HepG2 (cell line): ENCODE results near the gene SERINC5. TPM values are rescaled to one million over a fixed set of nuclear protein-coding genes. Genes with fewer than 3 reads are reported as not detected.
A peak's percentile ranks its signal among the peaks of the same experiment; 100 is the strongest.

ENCODE experiments used
- DNMT3B ChIP-seq: conservative IDR thresholded peaks from 2 replicates; pipeline ENCODE4 v1.6.1; 2016; ENCODE audit warnings: missing biosample characterization, control low read depth
- EEA1 ChIP-seq: sonication (generic); formaldehyde crosslinking; IDR thresholded peaks from 2 replicates; pipeline ENCODE4 v1.5.1; 2020; ENCODE audit warnings: mild to moderate bottlenecking, missing genetic modification reagents, borderline replicate concordance
- EHMT2 ChIP-seq: fragments of 200-600 bp; sonication (generic); IDR thresholded peaks from 2 replicates; pipeline ENCODE4 v1.7.0; 2017; ENCODE audit warnings: antibody characterized with exemption, low read depth, low read length, borderline replicate concordance
- MAX ChIP-seq: IDR thresholded peaks from 2 replicates; pipeline ENCODE4 v1.6.1; 2012; ENCODE audit warnings: inconsistent platforms
- PCBP2 ChIP-seq: fragments of 200-400 bp; formaldehyde crosslinking; optimal IDR thresholded peaks from 2 replicates; pipeline ENCODE3; 2018; ENCODE audit warnings: low read length, low read depth; ENCODE audit not compliant: poor library complexity, severe bottlenecking
- POLR2A ChIP-seq, 2 experiments: IDR thresholded peaks; 2 replicates each; pipeline ENCODE4 v1.6.1; 2011; ENCODE audit warnings: low read depth in 2 of 2, low read length in 2 of 2, mild to moderate bottlenecking in 1 of 2, moderate library complexity in 1 of 2; ENCODE audit not compliant: insufficient read depth in 1 of 2
- RCOR2 ChIP-seq: IDR thresholded peaks from 2 replicates; pipeline ENCODE4 v1.6.1; 2016; ENCODE audit warnings: missing biosample characterization, missing genetic modification reagents
- REL ChIP-seq: sonication (generic); formaldehyde crosslinking; conservative IDR thresholded peaks from 2 replicates; pipeline ENCODE4 v1.8.0; 2022; ENCODE audit warnings: mild to moderate bottlenecking, missing genetic modification reagents, moderate library complexity
- RELA ChIP-seq: sonication (generic); formaldehyde crosslinking; IDR thresholded peaks from 2 replicates; pipeline ENCODE4 v1.4.0; 2020; ENCODE audit warnings: missing genetic modification reagents
- SETDB1 ChIP-seq: sonication (generic); formaldehyde crosslinking; IDR thresholded peaks from 2 replicates; pipeline ENCODE4 v1.5.1; 2020; ENCODE audit warnings: missing genetic modification reagents, mild to moderate bottlenecking, borderline replicate concordance
- SP2 ChIP-seq: sonication (generic); formaldehyde crosslinking; IDR thresholded peaks from 2 replicates; pipeline ENCODE4 v1.5.1; 2020; ENCODE audit warnings: mild to moderate bottlenecking, missing genetic modification reagents
- ZBTB49 ChIP-seq: sonication (generic); formaldehyde crosslinking; IDR thresholded peaks from 2 replicates; pipeline ENCODE4 v1.4.0; 2020; ENCODE audit warnings: missing genetic modification reagents, borderline replicate concordance
- ZNF12 ChIP-seq: sonication (generic); formaldehyde crosslinking; IDR thresholded peaks from 2 replicates; pipeline ENCODE4 v1.5.0; 2020; ENCODE audit warnings: missing genetic modification reagents
- ZNF331 ChIP-seq: sonication (generic); formaldehyde crosslinking; IDR thresholded peaks from 2 replicates; pipeline ENCODE4 v1.4.0; 2020; ENCODE audit warnings: missing genetic modification reagents
- ZNF431 ChIP-seq: sonication (generic); formaldehyde crosslinking; IDR thresholded peaks from 2 replicates; pipeline ENCODE4 v1.9.0; 2022; ENCODE audit warnings: missing genetic modification reagents, low read depth, mild to moderate bottlenecking, borderline replicate concordance
- ZNF512B ChIP-seq: sonication (generic); formaldehyde crosslinking; IDR thresholded peaks from 2 replicates; pipeline ENCODE4 v1.5.1; 2020; ENCODE audit warnings: missing genetic modification reagents, mild to moderate bottlenecking, borderline replicate concordance
- ZSCAN9 ChIP-seq: IDR thresholded peaks from 2 replicates; pipeline ENCODE4 v1.6.1; 2016; ENCODE audit warnings: borderline replicate concordance
- polyA plus RNA-seq, 8 experiments: library from polyadenylated mRNA; depleted of rRNA in 3 of 8; stranded (reverse) in 7 of 8; unstranded in 1 of 8; fragments of >200 nt; fragmentation: Illumina TruSeq in 4 of 8; extraction: Trizol in 4 of 8; gene quantifications; 2 replicates each; pipeline versions ENCODE4 v1.2.1 to v1.2.3, GENCODE V29; 2011 to 2016; ENCODE audit warnings: low read depth in 4 of 8, missing spikeins in 1 of 8, mixed read lengths in 1 of 8; ENCODE audit not compliant: insufficient read depth in 1 of 8
- total RNA-seq, 5 experiments: library from RNA; depleted of rRNA; stranded (reverse); fragments of >200 nt; fragmentation: Illumina TruSeq; extraction: Trizol; gene quantifications; 2 replicates each; pipeline ENCODE4 v1.2.3, GENCODE V29; 2016; ENCODE audit warnings: low read depth in 1 of 5
- TF ChIP-seq, protein P1 (sequence below): IDR thresholded peaks from 2 replicates; pipeline ENCODE4 v1.6.1; 2016
- TF ChIP-seq, protein P2 (sequence below): sonication (generic); formaldehyde crosslinking; IDR thresholded peaks from 2 replicates; pipeline ENCODE4 v1.8.0; 2022; ENCODE audit warnings: mild to moderate bottlenecking, missing genetic modification reagents, moderate library complexity
- TF ChIP-seq, protein P3 (sequence below): sonication (generic); formaldehyde crosslinking; IDR thresholded peaks from 2 replicates; pipeline ENCODE4 v1.4.0; 2020; ENCODE audit warnings: missing genetic modification reagents; ENCODE audit errors: not compliant biosample characterization

The SERINC5 gene
- total and polyA plus RNA-seq, 2 of the 13 experiments (the other 11 are each of a cell fraction or from before 2014, with no cell fraction given) = 17.3 to 22.8 TPM

DNA sequence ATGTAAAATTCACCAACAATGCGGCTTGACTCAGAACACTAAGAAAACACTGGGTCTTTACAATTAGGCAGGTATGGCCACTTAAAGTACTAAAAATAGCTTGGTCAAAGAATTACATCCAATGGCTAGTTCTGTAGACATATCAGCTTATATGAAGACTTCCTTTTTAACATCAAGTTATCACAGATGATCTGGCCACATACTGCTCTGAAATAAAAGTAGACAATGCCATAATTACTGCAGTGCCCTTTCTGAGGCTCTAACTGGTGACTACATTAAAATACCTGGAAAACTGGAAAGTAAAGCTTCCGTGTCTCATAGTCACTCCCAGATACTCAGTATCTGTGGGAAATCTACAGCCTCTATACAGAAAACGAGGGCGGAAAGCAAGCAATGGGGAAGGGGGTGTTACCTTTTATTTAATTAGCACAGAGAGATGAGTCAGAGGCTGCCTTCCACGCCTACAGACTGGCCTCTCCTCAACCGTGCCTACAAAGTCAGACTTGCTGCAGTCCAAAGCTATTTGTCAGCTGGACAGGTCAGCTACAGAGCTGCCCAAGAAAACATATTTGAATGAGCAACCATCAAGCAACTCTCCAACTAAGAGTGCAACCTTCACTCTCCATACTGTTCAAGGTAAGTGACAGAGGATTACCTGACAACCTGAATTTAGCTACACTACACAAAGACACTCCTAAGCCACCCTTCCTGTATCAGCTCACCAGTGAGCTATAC lies 8.7 kb downstream of the SERINC5 start (continued):
- TF ChIP-seq ZNF512B (no peak), ZNF431 (no peak), RCOR2 (CRISPR knock-in tag) (no peak), DNMT3B (CRISPR knock-in tag) (no peak), ZNF12 (CRISPR knock-in tag) (0 out of 2 replicates have a peak, but pooled peaks have one; percentile 41), SETDB1 (CRISPR knock-in tag) (no peak), SP2 (no peak), PCBP2 (no peak), POLR2A (IDR thresholded peaks at IDR 0.05; ENCODE audit: insufficient read depth in 1 of 2, low read depth in 2 of 2, low read length in 2 of 2) (peak in 1 of 2 experiments; percentile 54; a peak in 1 of 4 replicates), REL (CRISPR knock-in tag) (no peak), ZSCAN9 (CRISPR knock-in tag) (no peak), MAX (no peak), ZBTB49 (CRISPR knock-in tag) (no peak), ZNF331 (CRISPR knock-in tag) (no peak), EHMT2 (no peak), EEA1 (CRISPR knock-in tag) (no peak), RELA (CRISPR knock-in tag) (0 out of 2 replicates have a peak, but pooled peaks have one; percentile 23)
- TF ChIP-seq, protein P1, sequence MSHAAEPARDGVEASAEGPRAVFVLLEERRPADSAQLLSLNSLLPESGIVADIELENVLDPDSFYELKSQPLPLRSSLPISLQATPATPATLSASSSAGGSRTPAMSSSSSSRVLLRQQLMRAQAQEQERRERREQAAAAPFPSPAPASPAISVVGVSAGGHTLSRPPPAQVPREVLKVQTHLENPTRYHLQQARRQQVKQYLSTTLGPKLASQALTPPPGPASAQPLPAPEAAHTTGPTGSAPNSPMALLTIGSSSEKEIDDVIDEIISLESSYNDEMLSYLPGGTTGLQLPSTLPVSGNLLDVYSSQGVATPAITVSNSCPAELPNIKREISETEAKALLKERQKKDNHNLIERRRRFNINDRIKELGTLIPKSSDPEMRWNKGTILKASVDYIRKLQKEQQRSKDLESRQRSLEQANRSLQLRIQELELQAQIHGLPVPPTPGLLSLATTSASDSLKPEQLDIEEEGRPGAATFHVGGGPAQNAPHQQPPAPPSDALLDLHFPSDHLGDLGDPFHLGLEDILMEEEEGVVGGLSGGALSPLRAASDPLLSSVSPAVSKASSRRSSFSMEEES (CRISPR knock-in tag) = no peak
- TF ChIP-seq, protein P2, sequence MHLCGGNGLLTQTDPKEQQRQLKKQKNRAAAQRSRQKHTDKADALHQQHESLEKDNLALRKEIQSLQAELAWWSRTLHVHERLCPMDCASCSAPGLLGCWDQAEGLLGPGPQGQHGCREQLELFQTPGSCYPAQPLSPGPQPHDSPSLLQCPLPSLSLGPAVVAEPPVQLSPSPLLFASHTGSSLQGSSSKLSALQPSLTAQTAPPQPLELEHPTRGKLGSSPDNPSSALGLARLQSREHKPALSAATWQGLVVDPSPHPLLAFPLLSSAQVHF (CRISPR knock-in tag) = no peak
- TF ChIP-seq, protein P3, sequence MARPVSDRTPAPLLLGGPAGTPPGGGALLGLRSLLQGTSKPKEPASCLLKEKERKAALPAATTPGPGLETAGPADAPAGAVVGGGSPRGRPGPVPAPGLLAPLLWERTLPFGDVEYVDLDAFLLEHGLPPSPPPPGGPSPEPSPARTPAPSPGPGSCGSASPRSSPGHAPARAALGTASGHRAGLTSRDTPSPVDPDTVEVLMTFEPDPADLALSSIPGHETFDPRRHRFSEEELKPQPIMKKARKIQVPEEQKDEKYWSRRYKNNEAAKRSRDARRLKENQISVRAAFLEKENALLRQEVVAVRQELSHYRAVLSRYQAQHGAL = no peak
